HG03064 (cell line): ENCODE results near the gene CGRRF1.

Experiments
- ATAC-seq: cut with Tn5 transposase; IDR thresholded peaks from one replicate; pipeline ENCODE4 v1.9.1; 2021; ENCODE audit warnings: low read depth; ENCODE audit not compliant: unreplicated experiment

The CGRRF1 gene

GRCh38 chr14:54489318-54489683 lies 20.4 kb upstream of the CGRRF1 start:
- ATAC-seq, result no peak

DNA sequence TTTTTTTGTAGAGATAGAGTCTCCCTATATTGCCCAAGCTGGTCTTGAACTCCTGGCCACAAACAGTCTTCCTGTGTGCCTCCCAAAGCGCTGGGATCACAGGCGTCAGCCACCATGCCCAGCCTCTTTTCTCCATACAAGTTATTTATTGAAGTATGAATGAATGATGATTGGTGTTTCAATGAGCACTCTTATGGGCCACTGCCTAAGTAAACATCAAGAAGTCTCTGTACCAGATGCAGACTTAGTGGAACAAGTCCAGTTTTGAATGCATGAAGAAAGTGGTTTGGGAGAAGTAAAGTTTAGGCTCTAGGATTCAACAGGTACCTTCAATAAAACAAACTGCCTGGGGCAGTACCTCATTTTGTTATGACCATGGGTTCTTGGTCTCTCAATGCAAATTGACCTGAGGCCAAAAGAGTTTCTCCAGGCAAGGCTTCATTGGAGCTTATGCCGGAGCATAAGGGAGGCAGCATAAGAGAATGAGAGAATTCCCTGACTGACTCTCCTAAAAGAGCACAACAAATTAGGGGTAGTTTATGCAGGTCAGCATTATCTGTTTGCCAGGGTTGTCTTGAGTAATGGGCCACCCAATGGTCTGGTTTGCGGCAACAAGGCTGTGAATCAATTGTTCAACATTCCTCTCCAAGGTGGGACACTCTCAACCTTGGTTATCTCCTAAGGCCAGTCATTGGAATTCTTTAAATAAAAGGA lies 19.8 kb upstream of the CGRRF1 start:
- ATAC-seq, result no peak

GRCh38 chr14:54490445-54491175 lies 19.1 kb upstream of the CGRRF1 start:
- ATAC-seq, result no peak

- ATAC-seq, result no peak
Observed at GRCh38 chr14:54493293-54493692, 16.4 kb upstream of the CGRRF1 start.

DNA sequence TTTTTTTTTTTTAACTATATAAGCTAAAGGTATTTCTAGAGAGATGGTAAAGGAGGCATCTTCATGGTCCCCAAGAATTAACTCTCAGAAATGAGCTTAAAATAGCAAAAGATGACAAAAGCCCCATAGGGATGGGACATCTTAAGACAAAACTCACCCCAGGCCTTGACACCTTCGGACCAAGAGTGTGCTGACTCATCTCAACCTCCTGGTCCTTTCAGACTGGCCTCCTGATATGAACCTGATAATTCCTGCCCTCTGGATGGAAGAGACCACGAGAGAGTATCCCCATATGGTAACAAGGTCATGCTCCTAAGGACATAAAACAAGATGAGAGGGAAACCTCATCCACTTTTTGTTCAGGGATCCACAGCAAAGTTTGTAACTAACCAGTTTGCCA lies 12.5 kb upstream of the CGRRF1 start:
- ATAC-seq, result no peak

DNA sequence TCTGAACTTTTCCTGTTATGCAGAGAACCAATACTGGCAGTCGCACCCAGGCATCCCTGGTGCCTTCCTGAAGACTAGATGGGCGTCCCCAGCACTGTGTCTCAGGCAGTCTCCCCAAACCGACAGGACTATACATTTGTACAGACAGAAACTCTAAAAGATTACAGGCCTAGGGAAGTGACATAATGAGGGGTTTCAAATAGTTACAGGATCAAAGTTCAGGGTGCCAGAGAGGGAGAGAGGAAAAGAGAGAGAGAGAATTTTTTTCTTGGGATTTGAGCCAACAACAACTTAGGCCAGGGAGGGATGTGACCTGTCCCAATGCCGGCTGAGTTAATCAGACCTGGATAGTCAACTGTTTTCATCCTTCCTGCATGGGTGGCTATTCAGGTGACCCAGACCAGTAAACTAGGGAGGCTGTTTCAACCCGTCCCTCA lies 11.6 kb upstream of the CGRRF1 start:
- ATAC-seq, result no peak

DNA sequence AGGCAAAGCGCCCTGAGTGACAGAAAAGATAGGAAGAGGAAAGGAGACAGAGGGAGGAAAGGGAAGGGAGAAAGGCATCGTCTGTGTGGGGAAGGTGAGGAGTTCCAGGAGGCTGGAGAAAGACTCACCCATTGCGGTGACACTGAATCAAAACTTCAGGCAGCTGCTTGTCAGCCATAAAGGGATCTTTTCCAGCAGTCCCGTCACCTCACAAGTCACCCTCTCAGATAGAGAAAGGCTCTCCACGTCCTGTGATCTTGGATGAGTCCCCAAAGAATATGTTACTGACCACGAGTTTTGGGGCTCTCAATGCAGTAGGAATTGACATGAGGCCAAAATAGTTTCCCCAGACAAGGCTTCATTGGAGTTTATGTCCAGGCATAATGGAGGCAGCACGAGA lies 11.1 kb upstream of the CGRRF1 start:
- no peak for ATAC-seq

GRCh38 chr14:54500744-54501143 lies 9.0 kb upstream of the CGRRF1 start:
- ATAC-seq, result no peak

- no peak for ATAC-seq
Observed at GRCh38 chr14:54501480-54501879, 8.2 kb upstream of the CGRRF1 start.

DNA sequence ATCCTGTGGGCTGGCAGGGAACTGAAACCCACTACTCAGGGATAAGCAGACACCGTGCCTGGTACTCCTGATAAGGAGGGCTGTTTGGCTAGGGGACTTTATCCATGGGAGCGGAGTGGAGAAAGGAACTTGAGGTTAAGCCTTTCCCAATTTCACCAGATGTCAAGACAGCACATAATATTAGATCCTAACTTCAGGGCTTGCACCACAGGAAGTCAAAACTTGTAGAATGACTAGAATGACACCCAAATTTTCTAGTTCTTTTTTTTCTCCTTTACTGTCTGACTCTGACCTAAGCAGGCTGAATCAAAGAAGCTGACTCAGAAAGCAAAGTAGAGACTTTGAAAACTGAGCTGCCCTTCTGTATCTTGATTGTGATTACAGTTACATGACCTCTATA lies 7.1 kb upstream of the CGRRF1 start:
- no peak for ATAC-seq

- no peak for ATAC-seq
Observed at GRCh38 chr14:54503486-54503885, 6.2 kb upstream of the CGRRF1 start.

DNA sequence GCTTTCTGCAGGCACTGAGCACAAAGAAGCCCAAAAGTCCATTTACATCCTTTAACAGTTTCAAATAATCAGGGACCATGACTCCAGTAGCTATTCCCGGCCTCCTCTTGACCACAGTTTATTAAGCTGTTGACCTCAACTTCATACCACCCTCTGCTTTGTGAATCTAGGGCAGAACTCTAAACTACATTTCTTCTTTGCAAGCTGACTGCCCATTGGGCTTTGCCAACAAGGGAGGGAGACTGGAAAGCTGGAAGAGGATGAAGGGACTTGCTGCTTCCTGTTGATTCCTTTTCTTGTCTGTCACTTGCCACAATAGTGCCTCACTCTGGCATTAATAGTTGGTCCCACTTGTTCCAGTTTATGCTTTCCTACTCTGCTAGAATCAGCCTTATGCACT lies 2.7 kb downstream of the CGRRF1 start:
- ATAC-seq, result no peak

DNA sequence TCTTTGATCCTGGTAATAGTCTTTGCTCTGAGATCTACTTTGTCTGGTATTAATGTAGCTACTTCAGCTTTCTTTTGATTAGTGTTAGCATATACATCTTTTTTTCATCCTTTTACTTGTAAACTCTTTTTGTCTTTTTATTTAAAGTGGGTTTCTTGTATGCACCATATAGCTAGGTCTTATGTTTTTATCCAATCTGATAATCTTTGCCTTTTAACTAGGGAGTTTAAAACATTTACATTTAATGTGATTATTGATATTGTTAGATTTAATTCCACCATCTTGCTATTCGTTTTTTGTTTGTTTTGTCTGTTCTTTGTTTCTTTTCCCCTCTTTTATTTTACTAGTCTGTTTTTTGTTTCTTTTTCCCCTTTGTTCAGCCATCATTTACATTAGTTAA lies 6.0 kb downstream of the CGRRF1 start:
- ATAC-seq, result no peak

GRCh38 chr14:54516709-54517108 lies 7.0 kb downstream of the CGRRF1 start:
- no peak for ATAC-seq

DNA sequence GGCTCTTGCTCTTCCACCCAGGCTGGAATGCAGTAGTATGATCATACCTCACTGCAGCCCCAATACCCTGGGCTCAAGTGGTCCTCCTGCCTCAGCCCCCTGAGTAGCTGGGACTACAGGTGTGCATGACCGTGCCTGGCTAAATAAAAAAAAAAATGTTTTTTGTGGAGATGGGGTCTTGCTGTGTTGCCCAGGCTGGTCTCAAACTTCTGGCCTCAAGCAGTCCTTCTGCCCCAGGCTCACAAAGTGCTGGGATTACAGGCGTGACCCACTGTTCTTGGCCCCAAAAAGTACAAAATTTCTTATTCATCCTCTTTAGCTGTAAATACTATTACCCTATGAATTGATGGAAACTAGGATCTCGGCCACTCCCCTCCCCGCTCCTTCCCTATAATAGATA lies 14.7 kb downstream of the CGRRF1 start:
- ATAC-seq, result no peak

GRCh38 chr14:54528973-54529372 lies 19.3 kb downstream of the CGRRF1 start:
- ATAC-seq, result no peak

DNA sequence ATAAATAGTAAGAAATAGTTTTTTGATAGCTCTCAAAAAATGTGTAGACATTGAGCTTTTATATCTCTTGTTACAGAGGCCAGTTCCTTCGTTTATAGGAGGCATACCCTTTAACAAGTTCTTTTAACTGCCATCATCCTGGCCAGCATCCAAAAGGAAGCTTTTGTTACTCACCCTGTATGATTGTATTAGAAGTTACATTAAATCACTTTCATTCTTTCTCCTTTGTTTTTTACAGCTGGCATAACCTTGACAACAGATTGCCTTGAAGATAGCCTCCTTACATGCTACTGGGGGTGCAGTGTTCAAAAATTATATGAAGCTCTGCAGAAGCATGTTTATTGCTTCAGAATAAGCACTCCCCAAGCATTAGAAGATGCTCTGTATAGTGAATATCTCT lies 20.1 kb downstream of the CGRRF1 start:
- ATAC-seq, result no peak

DNA sequence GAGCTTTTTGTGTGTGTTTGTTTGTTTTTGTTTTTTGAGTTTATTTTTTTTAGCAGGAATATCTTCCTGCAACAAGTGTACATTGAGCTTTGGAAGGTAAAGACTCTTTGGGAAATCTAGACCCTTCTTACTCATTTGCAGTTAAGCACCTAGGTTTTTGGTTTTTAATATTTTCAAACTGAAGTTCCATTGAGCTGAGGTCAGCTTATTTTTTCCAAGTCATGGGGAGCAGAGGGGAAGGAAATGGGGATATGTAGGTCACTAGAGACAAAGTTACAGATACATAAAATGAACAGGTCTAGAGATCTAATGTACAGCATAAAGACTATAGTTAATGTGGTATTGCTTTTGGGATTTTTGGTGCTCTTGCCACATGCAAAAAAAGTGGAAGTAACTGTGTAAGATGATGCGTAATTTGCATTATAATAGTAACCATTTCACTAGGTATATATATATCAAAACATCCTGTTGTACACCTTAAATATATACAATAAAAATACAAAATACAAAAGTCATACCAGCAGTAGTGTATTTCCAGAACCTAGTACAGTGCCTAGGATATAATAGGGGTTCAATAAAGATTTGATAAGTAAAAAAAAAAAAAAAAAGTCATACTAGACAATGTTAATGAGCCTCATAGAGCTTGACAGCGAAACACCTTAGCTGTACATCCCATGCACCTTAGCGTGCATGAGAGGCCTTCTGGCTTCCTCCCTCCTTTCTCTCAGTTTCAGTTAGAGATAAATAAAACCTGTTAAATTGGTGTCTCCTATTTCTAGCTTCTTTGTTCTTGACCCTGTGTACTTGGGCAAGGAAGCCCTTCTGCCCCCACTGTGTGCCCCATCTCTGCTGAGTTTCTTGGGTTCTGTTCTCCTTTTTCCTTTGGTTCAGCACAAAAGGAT lies 22.7 kb downstream of the CGRRF1 start:
- no peak for ATAC-seq

DNA sequence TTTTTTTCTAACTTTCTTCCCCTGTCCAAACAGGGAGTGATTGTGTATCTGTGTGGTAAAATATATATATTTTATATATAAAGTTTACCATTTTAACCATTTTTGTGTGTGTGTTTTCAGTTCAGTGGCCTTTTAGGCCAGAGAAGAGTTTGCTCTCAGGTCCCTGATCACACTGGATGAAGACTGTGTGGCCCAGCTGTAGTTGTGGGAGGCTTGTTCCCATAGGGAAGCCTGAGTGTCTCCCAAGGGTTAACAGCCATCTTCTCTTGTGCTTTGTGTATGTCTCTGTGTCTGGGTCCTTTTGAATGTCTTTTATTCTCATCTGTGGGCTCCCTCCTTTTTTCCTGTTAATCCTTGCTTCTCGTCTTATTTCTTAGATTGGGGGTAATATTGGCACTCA lies 23.4 kb downstream of the CGRRF1 start:
- ATAC-seq, result no peak

DNA sequence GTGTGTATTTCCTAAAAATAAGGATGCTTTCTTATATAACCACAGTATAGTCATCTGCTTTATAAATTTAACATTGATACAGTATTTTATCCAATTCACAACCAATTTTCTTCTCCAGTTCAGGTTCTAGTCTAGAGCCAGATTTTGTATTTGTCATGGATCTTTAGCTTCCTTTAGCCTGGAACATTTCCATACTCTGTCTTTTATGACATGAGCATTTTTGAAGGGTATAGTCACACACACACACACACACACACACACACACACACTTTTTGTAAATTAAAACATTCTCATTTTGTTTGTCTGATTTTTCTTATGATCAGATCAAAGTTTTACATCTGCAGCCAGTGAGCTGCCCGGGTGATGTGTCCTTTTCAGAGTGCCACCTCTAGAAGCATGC lies 25.4 kb downstream of the CGRRF1 start:
- no peak for ATAC-seq

DNA sequence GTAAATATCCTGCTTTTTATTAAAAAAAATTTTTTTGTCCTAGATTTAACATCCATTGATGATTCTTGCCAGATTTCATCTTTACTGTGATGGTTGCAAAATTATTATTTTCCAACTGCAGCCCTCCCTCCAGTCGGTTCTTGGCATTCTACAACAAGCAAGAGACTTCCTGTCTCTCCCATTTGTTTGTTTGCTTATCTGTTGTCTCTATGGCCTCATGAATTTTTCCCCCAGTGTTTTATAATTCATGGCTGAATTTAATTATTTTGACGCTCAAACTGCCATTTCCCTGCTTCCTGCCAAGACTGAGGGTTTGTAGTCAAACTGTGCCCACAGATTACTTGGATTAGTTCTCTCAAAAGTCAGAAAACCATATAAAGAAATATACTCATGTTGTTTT lies 25.9 kb downstream of the CGRRF1 start:
- ATAC-seq, result no peak
